Measurements from ENCODE around the gene DOCK1. TPM values are rescaled to one million over a fixed set of nuclear protein-coding genes. Genes with fewer than 3 reads are reported as not detected.

The DOCK1 gene
- total RNA-seq, 2 donors from 2014 or later, result 46.4 to 49.0 TPM

- H3K36me3 ChIP-seq, result no peaks in the 10 kb centered on the region
- H3K9ac ChIP-seq (ENCODE audit: low read depth in 2 of 2, low read length in 2 of 2), result no peak overlapping the region
- H3K27me3 ChIP-seq, result no peaks in the 10 kb centered on the region
- H3K4me3 ChIP-seq, result no peak overlapping the region
- intact Hi-C loops (cut with DNase I), result no loop called here
- H3K9me3 ChIP-seq, result no peaks in the 10 kb centered on the region
- DNase-seq, result no peak
- no peak overlapping the region for H3K27ac ChIP-seq
- H3K4me1 ChIP-seq, result no peaks in the 10 kb centered on the region
- no peak for TF ChIP-seq CTCF (IDR thresholded peaks at IDR 0.05)
Observed at GRCh38 chr10:127017541-127018297, 112.5 kb downstream of the DOCK1 start.

- intact Hi-C loops (cut with DNase I), result no loop called here
- no peak for TF ChIP-seq CTCF (IDR thresholded peaks at IDR 0.05)
- no peak overlapping the region for H3K27ac ChIP-seq
- H3K9me3 ChIP-seq, result no peaks in the 10 kb centered on the region
- no peak overlapping the region for H3K4me3 ChIP-seq
- no peaks in the 10 kb centered on the region for H3K4me1 ChIP-seq
- no peak for DNase-seq
- H3K9ac ChIP-seq (ENCODE audit: low read depth in 2 of 2, low read length in 2 of 2), result no peak overlapping the region
- H3K27me3 ChIP-seq, result no peaks in the 10 kb centered on the region
- no peaks in the 10 kb centered on the region for H3K36me3 ChIP-seq
Observed at GRCh38 chr10:127018298-127018650, 113.0 kb downstream of the DOCK1 start.

- DNase-seq, result no peak
- H3K36me3 ChIP-seq, result no peaks in the 10 kb centered on the region
Observed at GRCh38 chr10:127018766-127019165, 113.5 kb downstream of the DOCK1 start.

GRCh38 chr10:127020260-127020659 lies 115.0 kb downstream of the DOCK1 start:
- H3K4me1 ChIP-seq, result no peaks in the 10 kb centered on the region
- no peaks in the 10 kb centered on the region for H3K36me3 ChIP-seq
- TF ChIP-seq CTCF (IDR thresholded peaks at IDR 0.05), result no peak
- intact Hi-C loops (cut with DNase I), result no loop called here
- H3K27me3 ChIP-seq, result no peaks in the 10 kb centered on the region
- no peak overlapping the region for H3K27ac ChIP-seq
- no peaks in the 10 kb centered on the region for H3K9me3 ChIP-seq
- no peak overlapping the region for H3K9ac ChIP-seq (ENCODE audit: low read depth in 2 of 2, low read length in 2 of 2)
- no peak overlapping the region for H3K4me3 ChIP-seq
- DNase-seq, result no peak

More at GRCh38 chr10:127018766-127019165, 113.5 kb downstream of the DOCK1 start:
- H3K27ac ChIP-seq, result no peak overlapping the region
- H3K27me3 ChIP-seq, result no peaks in the 10 kb centered on the region
- intact Hi-C loops (cut with DNase I), result no loop called here
- H3K4me3 ChIP-seq, result no peak overlapping the region
- no peak overlapping the region for H3K9ac ChIP-seq (ENCODE audit: low read depth in 2 of 2, low read length in 2 of 2)
- no peaks in the 10 kb centered on the region for H3K4me1 ChIP-seq
- TF ChIP-seq CTCF (IDR thresholded peaks at IDR 0.05), result no peak
- H3K9me3 ChIP-seq, result no peaks in the 10 kb centered on the region

- TF ChIP-seq CTCF (IDR thresholded peaks at IDR 0.05), result no peak
- Histone ChIP-seq H3K4me1 (no peaks in the 10 kb centered on the region), H3K4me3 (no peak overlapping the region), H3K9me3 (no peaks in the 10 kb centered on the region), H3K36me3 (no peaks in the 10 kb centered on the region), H3K9ac (ENCODE audit: low read depth in 2 of 2, low read length in 2 of 2) (no peak overlapping the region), H3K27me3 (no peaks in the 10 kb centered on the region), H3K27ac (no peak overlapping the region)
- no peak for DNase-seq
- intact Hi-C loops (cut with DNase I), result no loop called here
Observed at GRCh38 chr10:127021801-127022200, 116.6 kb downstream of the DOCK1 start.

Measured in colonic mucosa (tissue), 4 donors.